GM23338 (cell line): Measurements from ENCODE around the gene CSDE1. TPM values are rescaled to one million over a fixed set of nuclear protein-coding genes. Genes with fewer than 3 reads are reported as not detected.

Experiments
- ATAC-seq: fragments of 200-7000 bp; cut with Tn5 transposase; 3 replicates; pipeline ENCODE4 v1.9.1; 2020
- DNase-seq: peaks from one replicate; pipeline ENCODE4 v3.0.0-alpha.2; 2015; ENCODE audit warnings: low spot score
- H2AFZ ChIP-seq: fragments of 200-600 bp; sonication (generic); 2 replicates; pipeline ENCODE4 v1.8.0; 2016; ENCODE audit warnings: antibody characterized with exemption, mild to moderate bottlenecking, moderate library complexity
- H3F3A ChIP-seq: fragments of 200-600 bp; sonication (generic); replicated peaks from 2 replicates; pipeline ENCODE4 v1.8.0; 2017; ENCODE audit warnings: antibody characterized with exemption, mixed run types, low read depth
- H3K27ac ChIP-seq: fragments of 200-600 bp; sonication (generic); 2 replicates; pipeline ENCODE4 v1.6.1; 2016; ENCODE audit warnings: low read depth
- H3K27me3 ChIP-seq: fragments of 200-600 bp; sonication (generic); 2 replicates; pipeline ENCODE4 v1.8.0; 2016; ENCODE audit warnings: mild to moderate bottlenecking, mixed run types, moderate library complexity; ENCODE audit not compliant: insufficient read depth
- H3K36me3 ChIP-seq: fragments of 200-600 bp; sonication (generic); 2 replicates; pipeline ENCODE4 v1.8.0; 2016; ENCODE audit warnings: mild to moderate bottlenecking; ENCODE audit not compliant: insufficient read depth
- H3K4me1 ChIP-seq: fragments of 200-600 bp; sonication (generic); 2 replicates; pipeline ENCODE4 v1.8.0; 2016; ENCODE audit warnings: mild to moderate bottlenecking, moderate library complexity; ENCODE audit not compliant: insufficient read depth
- H3K4me2 ChIP-seq: fragments of 200-600 bp; sonication (generic); 2 replicates; pipeline ENCODE4 v1.7.1; 2017; ENCODE audit warnings: mixed run types
- H3K4me3 ChIP-seq: fragments of 200-600 bp; sonication (generic); 2 replicates; pipeline ENCODE4 v1.6.1; 2016; ENCODE audit warnings: mixed run types
- H3K79me2 ChIP-seq: fragments of 200-600 bp; sonication (generic); replicated peaks from 2 replicates; pipeline ENCODE4 v1.8.0; 2017; ENCODE audit warnings: mild to moderate bottlenecking; ENCODE audit not compliant: insufficient read depth
- H3K9me2 ChIP-seq: fragments of 200-600 bp; sonication (generic); 2 replicates; pipeline ENCODE4 v1.8.0; 2017; ENCODE audit not compliant: insufficient read depth
- H4K20me1 ChIP-seq: fragments of 200-600 bp; sonication (generic); replicated peaks from 2 replicates; pipeline ENCODE4 v1.8.0; 2017; ENCODE audit warnings: mild to moderate bottlenecking; ENCODE audit not compliant: insufficient read depth
- H3K27ac Mint-ChIP-seq: 2 replicates; pipeline ENCODE4 v1.8.0; 2020; ENCODE audit warnings: inconsistent platforms, mild to moderate bottlenecking, moderate library complexity, mixed read lengths
- H3K27me3 Mint-ChIP-seq: 3 replicates; pipeline ENCODE4 v1.8.0; 2022; ENCODE audit warnings: low read depth, mild to moderate bottlenecking, moderate library complexity, mixed read lengths, inconsistent platforms; ENCODE audit not compliant: insufficient read depth, poor library complexity
- H3K36me3 Mint-ChIP-seq: 3 replicates; pipeline ENCODE4 v1.8.0; 2021; ENCODE audit warnings: low read depth, mild to moderate bottlenecking, inconsistent platforms, moderate library complexity, mixed read lengths
- H3K4me1 Mint-ChIP-seq: 3 replicates; pipeline ENCODE4 v1.8.0; 2020; ENCODE audit warnings: mild to moderate bottlenecking, inconsistent platforms, mixed read lengths
- H3K4me3 Mint-ChIP-seq: 3 replicates; pipeline ENCODE4 v1.8.0; 2021; ENCODE audit warnings: moderate library complexity, mild to moderate bottlenecking, inconsistent platforms, mixed read lengths
- H3K9me3 Mint-ChIP-seq: 3 replicates; pipeline ENCODE4 v1.8.0; 2020; ENCODE audit warnings: moderate library complexity, mild to moderate bottlenecking, inconsistent platforms, mixed read lengths
- CREB1 ChIP-seq: fragments of 250-450 bp; sonication (Bioruptor Pico); IDR thresholded peaks from 2 replicates; pipeline ENCODE4 v1.5.0; 2020; ENCODE audit warnings: low read depth, mild to moderate bottlenecking, moderate library complexity
- CTCF ChIP-seq, 2 experiments: fragments of 200-600 bp in 1 of 2; sonication (generic) in 1 of 2; conservative IDR thresholded peaks; 2 replicates each; pipeline versions ENCODE4 v1.5.1 to v1.6.1; 2016 to 2017; ENCODE audit warnings: antibody characterized with exemption in 2 of 2, low read depth in 2 of 2, mild to moderate bottlenecking in 2 of 2, moderate library complexity in 1 of 2
- EZH2 ChIP-seq: fragments of 200-600 bp; sonication (generic); IDR thresholded peaks from one replicate; pipeline ENCODE4 v1.8.0; 2017; ENCODE audit warnings: antibody characterized with exemption, mild to moderate bottlenecking, low read depth; ENCODE audit not compliant: unreplicated experiment
- EZH2phosphoT487 ChIP-seq: fragments of 200-600 bp; sonication (generic); IDR thresholded peaks from one replicate; pipeline ENCODE4 v1.8.1; 2018; ENCODE audit warnings: antibody characterized with exemption; ENCODE audit not compliant: unreplicated experiment
- JUNB ChIP-seq: IDR thresholded peaks from one replicate; pipeline ENCODE4 v1.6.1; 2016; ENCODE audit warnings: antibody characterized with exemption; ENCODE audit not compliant: unreplicated experiment
- NANOG ChIP-seq: IDR thresholded peaks from 2 replicates; pipeline ENCODE4 v1.6.1; 2016; ENCODE audit warnings: antibody characterized with exemption, borderline replicate concordance
- POLR2AphosphoS5 ChIP-seq: IDR thresholded peaks from 2 replicates; pipeline ENCODE4 v1.6.1; 2016; ENCODE audit warnings: antibody characterized with exemption, low read depth
- REST ChIP-seq: IDR thresholded peaks from one replicate; pipeline ENCODE4 v1.6.1; 2018; ENCODE audit warnings: antibody characterized with exemption; ENCODE audit not compliant: unreplicated experiment
- STAT1 ChIP-seq: IDR thresholded peaks from one replicate; pipeline ENCODE4 v1.6.1; 2016; ENCODE audit warnings: antibody characterized with exemption; ENCODE audit not compliant: unreplicated experiment
- ZNF114 ChIP-seq: fragments of 250-450 bp; sonication (Bioruptor Pico); IDR thresholded peaks from 2 replicates; pipeline ENCODE4 v1.5.0; 2020; ENCODE audit warnings: mild to moderate bottlenecking, moderate library complexity
- ZNF331 ChIP-seq: fragments of 250-450 bp; sonication (Bioruptor Pico); IDR thresholded peaks from 2 replicates; pipeline ENCODE4 v1.5.0; 2020; ENCODE audit warnings: low read depth, mild to moderate bottlenecking, moderate library complexity
- polyA plus RNA-seq: library from polyadenylated mRNA; unstranded; fragments of >200 nt; fragmentation: Nextera tagmentation; extraction: Ambion mirVana; gene quantifications from 2 replicates; pipeline ENCODE4 v1.2.1, GENCODE V29; 2016
- total RNA-seq: library from RNA; depleted of rRNA; stranded (reverse); fragments of >200 nt; shearing (Covaris generic); gene quantifications from 2 replicates; pipeline ENCODE4 v1.2.3, GENCODE V29; 2014
- TF ChIP-seq, protein P1 (sequence below): IDR thresholded peaks from 2 replicates; pipeline ENCODE4 v1.6.1; 2016; ENCODE audit warnings: antibody characterized with exemption
- TF ChIP-seq, protein P2 (sequence below): fragments of 250-450 bp; sonication (Bioruptor Pico); IDR thresholded peaks from 2 replicates; pipeline ENCODE4 v1.5.0; 2020; ENCODE audit warnings: mild to moderate bottlenecking, moderate library complexity

CSDE1 gene
- total and polyA plus RNA-seq, 2 experiments from 2014 or later = 214 to 1,054 TPM

DNA sequence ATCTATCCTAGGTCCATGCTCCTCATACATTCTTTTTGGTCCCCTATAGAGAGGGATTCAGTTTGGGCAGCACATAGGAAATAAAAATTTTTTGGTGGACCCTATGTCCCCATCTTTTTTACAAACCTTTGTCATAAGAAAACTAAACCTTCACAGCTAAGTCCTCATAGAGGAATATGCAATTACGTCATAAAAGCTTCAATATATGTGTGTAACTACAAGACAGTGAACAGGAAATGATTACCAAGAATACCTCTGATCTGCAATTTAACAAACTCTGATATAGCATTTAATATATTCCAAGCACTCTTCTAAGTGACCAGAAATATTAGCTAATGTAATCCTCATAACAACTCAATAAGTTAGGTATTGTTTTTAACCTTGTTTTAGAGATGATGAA is 81.7 kb downstream of the CSDE1 start:
- H3K27ac Mint-ChIP-seq = no peak overlapping the region
- no peaks in the 10 kb centered on the region for H3K4me1 Mint-ChIP-seq
- H3K9me2 ChIP-seq = no peaks in the 10 kb centered on the region
- no peaks in the 10 kb centered on the region for H3K79me2 ChIP-seq
- no peaks in the 10 kb centered on the region for H3K36me3 Mint-ChIP-seq
- no peaks in the 10 kb centered on the region for H3F3A ChIP-seq
- peaks cover 12% of the 10 kb centered on the region; the same call in 1 of the 2 replicates for H3K27me3 ChIP-seq
- H3K4me3 Mint-ChIP-seq = no peak overlapping the region
- H3K4me2 ChIP-seq = no peak overlapping the region
- H4K20me1 ChIP-seq = no peaks in the 10 kb centered on the region
- H3K4me1 ChIP-seq = no peaks in the 10 kb centered on the region
- TF ChIP-seq REST = no peak
- TF ChIP-seq ZNF331 (CRISPR knock-in tag) = no peak
- TF ChIP-seq ZNF114 (CRISPR knock-in tag) = no peak
- no peak for TF ChIP-seq CREB1 (CRISPR knock-in tag)
- TF ChIP-seq, protein P1, sequence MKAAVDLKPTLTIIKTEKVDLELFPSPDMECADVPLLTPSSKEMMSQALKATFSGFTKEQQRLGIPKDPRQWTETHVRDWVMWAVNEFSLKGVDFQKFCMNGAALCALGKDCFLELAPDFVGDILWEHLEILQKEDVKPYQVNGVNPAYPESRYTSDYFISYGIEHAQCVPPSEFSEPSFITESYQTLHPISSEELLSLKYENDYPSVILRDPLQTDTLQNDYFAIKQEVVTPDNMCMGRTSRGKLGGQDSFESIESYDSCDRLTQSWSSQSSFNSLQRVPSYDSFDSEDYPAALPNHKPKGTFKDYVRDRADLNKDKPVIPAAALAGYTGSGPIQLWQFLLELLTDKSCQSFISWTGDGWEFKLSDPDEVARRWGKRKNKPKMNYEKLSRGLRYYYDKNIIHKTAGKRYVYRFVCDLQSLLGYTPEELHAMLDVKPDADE = no peak
- TF ChIP-seq POLR2AphosphoS5 = no peak
- TF ChIP-seq CTCF (conservative IDR thresholded peaks at IDR 0.05; ENCODE audit: low read depth in 2 of 2) = no peak
- TF ChIP-seq NANOG = no peak
- no peak for TF ChIP-seq STAT1
- TF ChIP-seq, protein P2, sequence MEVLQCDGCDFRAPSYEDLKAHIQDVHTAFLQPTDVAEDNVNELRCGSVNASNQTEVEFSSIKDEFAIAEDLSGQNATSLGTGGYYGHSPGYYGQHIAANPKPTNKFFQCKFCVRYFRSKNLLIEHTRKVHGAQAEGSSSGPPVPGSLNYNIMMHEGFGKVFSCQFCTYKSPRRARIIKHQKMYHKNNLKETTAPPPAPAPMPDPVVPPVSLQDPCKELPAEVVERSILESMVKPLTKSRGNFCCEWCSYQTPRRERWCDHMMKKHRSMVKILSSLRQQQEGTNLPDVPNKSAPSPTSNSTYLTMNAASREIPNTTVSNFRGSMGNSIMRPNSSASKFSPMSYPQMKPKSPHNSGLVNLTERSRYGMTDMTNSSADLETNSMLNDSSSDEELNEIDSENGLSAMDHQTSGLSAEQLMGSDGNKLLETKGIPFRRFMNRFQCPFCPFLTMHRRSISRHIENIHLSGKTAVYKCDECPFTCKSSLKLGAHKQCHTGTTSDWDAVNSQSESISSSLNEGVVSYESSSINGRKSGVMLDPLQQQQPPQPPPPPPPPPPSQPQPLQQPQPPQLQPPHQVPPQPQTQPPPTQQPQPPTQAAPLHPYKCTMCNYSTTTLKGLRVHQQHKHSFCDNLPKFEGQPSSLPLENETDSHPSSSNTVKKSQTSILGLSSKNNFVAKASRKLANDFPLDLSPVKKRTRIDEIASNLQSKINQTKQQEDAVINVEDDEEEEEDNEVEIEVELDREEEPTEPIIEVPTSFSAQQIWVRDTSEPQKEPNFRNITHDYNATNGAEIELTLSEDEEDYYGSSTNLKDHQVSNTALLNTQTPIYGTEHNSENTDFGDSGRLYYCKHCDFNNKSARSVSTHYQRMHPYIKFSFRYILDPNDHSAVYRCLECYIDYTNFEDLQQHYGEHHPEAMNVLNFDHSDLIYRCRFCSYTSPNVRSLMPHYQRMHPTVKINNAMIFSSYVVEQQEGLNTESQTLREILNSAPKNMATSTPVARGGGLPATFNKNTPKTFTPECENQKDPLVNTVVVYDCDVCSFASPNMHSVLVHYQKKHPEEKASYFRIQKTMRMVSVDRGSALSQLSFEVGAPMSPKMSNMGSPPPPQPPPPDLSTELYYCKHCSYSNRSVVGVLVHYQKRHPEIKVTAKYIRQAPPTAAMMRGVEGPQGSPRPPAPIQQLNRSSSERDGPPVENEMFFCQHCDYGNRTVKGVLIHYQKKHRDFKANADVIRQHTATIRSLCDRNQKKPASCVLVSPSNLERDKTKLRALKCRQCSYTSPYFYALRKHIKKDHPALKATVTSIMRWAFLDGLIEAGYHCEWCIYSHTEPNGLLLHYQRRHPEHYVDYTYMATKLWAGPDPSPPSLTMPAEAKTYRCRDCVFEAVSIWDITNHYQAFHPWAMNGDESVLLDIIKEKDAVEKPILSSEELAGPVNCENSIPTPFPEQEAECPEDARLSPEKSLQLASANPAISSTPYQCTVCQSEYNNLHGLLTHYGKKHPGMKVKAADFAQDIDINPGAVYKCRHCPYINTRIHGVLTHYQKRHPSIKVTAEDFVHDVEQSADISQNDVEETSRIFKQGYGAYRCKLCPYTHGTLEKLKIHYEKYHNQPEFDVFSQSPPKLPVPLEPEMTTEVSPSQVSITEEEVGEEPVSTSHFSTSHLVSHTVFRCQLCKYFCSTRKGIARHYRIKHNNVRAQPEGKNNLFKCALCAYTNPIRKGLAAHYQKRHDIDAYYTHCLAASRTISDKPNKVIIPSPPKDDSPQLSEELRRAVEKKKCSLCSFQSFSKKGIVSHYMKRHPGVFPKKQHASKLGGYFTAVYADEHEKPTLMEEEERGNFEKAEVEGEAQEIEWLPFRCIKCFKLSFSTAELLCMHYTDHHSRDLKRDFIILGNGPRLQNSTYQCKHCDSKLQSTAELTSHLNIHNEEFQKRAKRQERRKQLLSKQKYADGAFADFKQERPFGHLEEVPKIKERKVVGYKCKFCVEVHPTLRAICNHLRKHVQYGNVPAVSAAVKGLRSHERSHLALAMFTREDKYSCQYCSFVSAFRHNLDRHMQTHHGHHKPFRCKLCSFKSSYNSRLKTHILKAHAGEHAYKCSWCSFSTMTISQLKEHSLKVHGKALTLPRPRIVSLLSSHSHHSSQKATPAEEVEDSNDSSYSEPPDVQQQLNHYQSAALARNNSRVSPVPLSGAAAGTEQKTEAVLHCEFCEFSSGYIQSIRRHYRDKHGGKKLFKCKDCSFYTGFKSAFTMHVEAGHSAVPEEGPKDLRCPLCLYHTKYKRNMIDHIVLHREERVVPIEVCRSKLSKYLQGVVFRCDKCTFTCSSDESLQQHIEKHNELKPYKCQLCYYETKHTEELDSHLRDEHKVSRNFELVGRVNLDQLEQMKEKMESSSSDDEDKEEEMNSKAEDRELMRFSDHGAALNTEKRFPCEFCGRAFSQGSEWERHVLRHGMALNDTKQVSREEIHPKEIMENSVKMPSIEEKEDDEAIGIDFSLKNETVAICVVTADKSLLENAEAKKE (CRISPR knock-in tag) = no peak
- TF ChIP-seq EZH2 = no peak
- TF ChIP-seq EZH2phosphoT487 = no peak
- TF ChIP-seq JUNB = no peak
- no peaks in the 10 kb centered on the region for H3K36me3 ChIP-seq
- no peak overlapping the region for H3K4me3 ChIP-seq
- H3K9me3 Mint-ChIP-seq = no peaks in the 10 kb centered on the region
- ATAC-seq (no peak), DNase-seq (no peak)
- H2AFZ ChIP-seq = no peak overlapping the region
- H3K27me3 Mint-ChIP-seq = no peaks in the 10 kb centered on the region
- H3K27ac ChIP-seq = no peak overlapping the region
